H1 (cell line): ENCODE data around the gene ZBED4. TPM values are rescaled to one million over a fixed set of nuclear protein-coding genes. Genes with fewer than 3 reads are reported as not detected.
"Not testable (repeated sequence)": the region's sequence is repeated elsewhere in the genome, so short reads cannot be mapped to it uniquely, and the experiment has no call there.

ENCODE experiments used
- CTCF ChIA-PET: fragments of 300-600 bp; sonication (Branson Sonifier 250); formaldehyde crosslinking; loops from one replicate; lab custom pipeline; 2021; ENCODE audit not compliant: partially characterized antibody; lab: Charles Lee
- POLR2A ChIA-PET: fragments of 300-600 bp; sonication (Branson Sonifier 250); formaldehyde crosslinking; loops from one replicate; lab custom pipeline; 2021; ENCODE audit warnings: inconsistent platforms; ENCODE audit not compliant: partially characterized antibody; lab: Charles Lee
- DNase-seq, 2 experiments: peaks; one replicate each; pipeline versions ENCODE4 v3.0.0 to v3.0.0-alpha.2; 2010 to 2022; ENCODE audit warnings: low spot score in 2 of 2, low read depth in 1 of 2, mixed read lengths in 1 of 2
- FAIRE-seq: peaks from 2 replicates; lab custom pipeline; 2011; peaks lifted over from hg19 to GRCh38; lab: Jason Lieb, UNC
- H2AFZ ChIP-seq: 2 replicates; pipeline ENCODE4 v1.8.1; 2012; ENCODE audit warnings: low read length, inconsistent platforms
- H2AK5ac ChIP-seq: 2 replicates; pipeline ENCODE4 v1.6.1; 2013; ENCODE audit warnings: low read depth, low read length
- H2BK120ac ChIP-seq: replicated peaks from 2 replicates; pipeline ENCODE3; 2013; ENCODE audit warnings: low read depth, low read length, inconsistent platforms
- H2BK12ac ChIP-seq: 2 replicates; pipeline ENCODE4 v1.6.1; 2013; ENCODE audit warnings: low read depth, low read length
- H2BK15ac ChIP-seq: 2 replicates; pipeline ENCODE4 v1.6.1; 2013; ENCODE audit warnings: low read length
- H2BK20ac ChIP-seq: 2 replicates; pipeline ENCODE4 v1.6.1; 2013; ENCODE audit warnings: low read length
- H2BK5ac ChIP-seq: 2 replicates; pipeline ENCODE4 v1.6.1; 2013; ENCODE audit warnings: low read depth, low read length
- H3K14ac ChIP-seq: 2 replicates; pipeline ENCODE4 v1.6.1; 2013; ENCODE audit warnings: inconsistent platforms; ENCODE audit not compliant: insufficient read length
- H3K18ac ChIP-seq: 2 replicates; pipeline ENCODE4 v1.6.1; 2013; ENCODE audit warnings: low read length; ENCODE audit errors: extremely low read depth
- H3K23ac ChIP-seq: 2 replicates; pipeline ENCODE4 v1.6.1; 2013; ENCODE audit warnings: inconsistent platforms; ENCODE audit not compliant: insufficient read length
- H3K23me2 ChIP-seq: 2 replicates; pipeline ENCODE4 v1.6.1; 2013; ENCODE audit warnings: low read depth, low read length
- H3K27ac ChIP-seq: 2 replicates; pipeline ENCODE4 v1.6.1; 2011; ENCODE audit warnings: low read depth, low read length, inconsistent platforms
- H3K27me3 ChIP-seq, 4 experiments: replicated peaks in 1 of 4; 1 replicate in 1 of 4; 2 replicates in 3 of 4; pipeline versions ENCODE4 v1.6.1 to v1.8.1; 2011 to 2013; ENCODE audit warnings: low read length in 3 of 4, mild to moderate bottlenecking in 3 of 4, inconsistent platforms in 2 of 4, mixed read lengths in 2 of 4, moderate library complexity in 1 of 4; ENCODE audit not compliant: control insufficient read depth in 3 of 4, insufficient read depth in 3 of 4; ENCODE audit errors: extremely low read depth in 1 of 4
- H3K36me3 ChIP-seq, 4 experiments: 2 replicates each; pipeline versions ENCODE4 v1.6.1 to v1.8.1; 2011 to 2013; ENCODE audit warnings: mild to moderate bottlenecking in 4 of 4, low read length in 3 of 4, moderate library complexity in 2 of 4, control low read depth in 1 of 4, inconsistent platforms in 1 of 4; ENCODE audit not compliant: insufficient read depth in 4 of 4, control insufficient read depth in 2 of 4
- H3K4ac ChIP-seq: replicated peaks from 2 replicates; pipeline ENCODE3; 2013; ENCODE audit warnings: low read length, low read depth, mixed read lengths, inconsistent platforms; ENCODE audit not compliant: insufficient read length
- H3K4me1 ChIP-seq, 4 experiments: replicated peaks in 1 of 4; 1 replicate in 1 of 4; 2 replicates in 3 of 4; pipeline versions ENCODE4 v1.6.1 to v1.8.1; 2011 to 2013; ENCODE audit warnings: low read length in 3 of 4, inconsistent platforms in 2 of 4, mixed read lengths in 1 of 4; ENCODE audit not compliant: insufficient read depth in 4 of 4, control insufficient read depth in 3 of 4
- H3K4me2 ChIP-seq, 2 experiments: 2 replicates each; pipeline versions ENCODE4 v1.6.1 to v1.8.1; 2011 to 2013; ENCODE audit warnings: low read depth in 2 of 2, low read length in 2 of 2, control low read depth in 1 of 2, inconsistent platforms in 1 of 2, mild to moderate bottlenecking in 1 of 2; ENCODE audit not compliant: insufficient read depth in 1 of 2
- H3K4me3 ChIP-seq, 4 experiments: fragments of 200-600, 300-600 bp in 1 of 4; sonication (generic), shearing (Covaris generic), sonication (Bioruptor Twin) in 1 of 4; 2 replicates each; pipeline versions ENCODE4 v1.5.1 to v1.8.1; 2011 to 2016; ENCODE audit warnings: low read length in 4 of 4, low read depth in 3 of 4, control low read depth in 2 of 4, inconsistent platforms in 2 of 4, mild to moderate bottlenecking in 2 of 4, mixed read lengths in 1 of 4, moderate library complexity in 1 of 4; ENCODE audit not compliant: insufficient read depth in 2 of 4; ENCODE audit errors: extremely low read depth in 1 of 4
- H3K56ac ChIP-seq: replicated peaks from 2 replicates; pipeline ENCODE3; 2013; ENCODE audit warnings: low read depth, mild to moderate bottlenecking, mixed read lengths, low read length, inconsistent platforms; ENCODE audit not compliant: insufficient read length
- H3K79me1 ChIP-seq: 2 replicates; pipeline ENCODE4 v1.6.1; 2013; ENCODE audit warnings: low read depth, low read length, control low read depth
- H3K79me2 ChIP-seq, 2 experiments: 2 replicates each; pipeline versions ENCODE4 v1.6.1 to v1.8.1; 2012 to 2013; ENCODE audit warnings: low read length in 2 of 2, mild to moderate bottlenecking in 2 of 2, inconsistent platforms in 1 of 2; ENCODE audit not compliant: insufficient read depth in 2 of 2, control insufficient read depth in 1 of 2
- H3K9ac ChIP-seq, 4 experiments: replicated peaks in 1 of 4; 1 replicate in 1 of 4; 2 replicates in 3 of 4; pipeline versions ENCODE4 v1.6.1 to v1.8.1; 2011 to 2013; ENCODE audit warnings: low read depth in 3 of 4, low read length in 3 of 4, control low read depth in 2 of 4, mild to moderate bottlenecking in 2 of 4, moderate library complexity in 2 of 4, inconsistent platforms in 1 of 4; ENCODE audit errors: extremely low read depth in 1 of 4
- H3K9me3 ChIP-seq, 2 experiments: 2 replicates each; pipeline versions ENCODE4 v1.6.1 to v1.8.1; 2012 to 2013; ENCODE audit warnings: mild to moderate bottlenecking in 2 of 2, moderate library complexity in 2 of 2, control low read depth in 1 of 2, inconsistent platforms in 1 of 2, low read depth in 1 of 2, low read length in 1 of 2, mixed read lengths in 1 of 2; ENCODE audit not compliant: insufficient read depth in 2 of 2
- H4K20me1 ChIP-seq, 2 experiments: replicated peaks in 1 of 2; 2 replicates each; pipeline versions ENCODE3 to v1.8.1; 2011 to 2013; ENCODE audit warnings: inconsistent platforms in 2 of 2, low read length in 2 of 2, mild to moderate bottlenecking in 1 of 2; ENCODE audit not compliant: insufficient read depth in 2 of 2, control insufficient read depth in 1 of 2
- H4K5ac ChIP-seq: 2 replicates; pipeline ENCODE4 v1.6.1; 2013; ENCODE audit warnings: low read length, low read depth, mixed read lengths, inconsistent platforms; ENCODE audit not compliant: insufficient read length
- H4K8ac ChIP-seq: 2 replicates; pipeline ENCODE4 v1.8.0; 2013; ENCODE audit warnings: mild to moderate bottlenecking, moderate library complexity, low read length, inconsistent platforms; ENCODE audit not compliant: insufficient read depth; ENCODE audit errors: extremely low read depth
- H4K91ac ChIP-seq: replicated peaks from 2 replicates; pipeline ENCODE3; 2013; ENCODE audit warnings: low read length, mixed read lengths, inconsistent platforms; ENCODE audit not compliant: insufficient read length
- WGBS, 2 experiments: shearing (Covaris generic) in 1 of 2; methylation state at CpG; one replicate each; pipeline versions ENCODE4 v1.1.6 to v1.1.7; 2013 to 2015; ENCODE audit warnings: low lambda C conversion rate in 2 of 2, mixed read lengths in 2 of 2, inconsistent platforms in 1 of 2, low coverage in 1 of 2, missing lambda C conversion rate in 1 of 2; ENCODE audit not compliant: insufficient replicate concordance in 2 of 2, insufficient coverage in 1 of 2, insufficient read length in 1 of 2; ENCODE audit errors: extremely low coverage in 1 of 2, missing lambda C conversion rate in 1 of 2; 5-methylcytosine and 5-hydroxymethylcytosine counted together
- polyA plus RNA-seq, 7 experiments: library from polyadenylated mRNA; depleted of rRNA in 3 of 7; stranded (reverse) in 5 of 7; unstranded in 2 of 7; fragments of >200 nt in 5 of 7; fragments of 200-250 nt in 2 of 7; gene quantifications; 1 replicate in 5 of 7; 2 replicates in 1 of 7; 4 replicates in 1 of 7; pipeline versions ENCODE4 v1.2.1 to v1.2.3, GENCODE V29; 2011 to 2013; ENCODE audit warnings: missing spikeins in 2 of 7, mixed read lengths in 2 of 7
- total RNA-seq: library from RNA; stranded (reverse); fragmentation: NEBNext Ultra II Directional; extraction: Animal tissue kit (Norgen Biotek cat#: 25700); gene quantifications from 2 replicates; pipeline ENCODE4 v1.2.1, GENCODE V29; 2021

Gene ZBED4
- total and polyA plus RNA-seq, 2 of the 8 experiments (the other 6 are each of a cell fraction or from before 2014, with no cell fraction given): 11.0 to 28.3 TPM

DNA sequence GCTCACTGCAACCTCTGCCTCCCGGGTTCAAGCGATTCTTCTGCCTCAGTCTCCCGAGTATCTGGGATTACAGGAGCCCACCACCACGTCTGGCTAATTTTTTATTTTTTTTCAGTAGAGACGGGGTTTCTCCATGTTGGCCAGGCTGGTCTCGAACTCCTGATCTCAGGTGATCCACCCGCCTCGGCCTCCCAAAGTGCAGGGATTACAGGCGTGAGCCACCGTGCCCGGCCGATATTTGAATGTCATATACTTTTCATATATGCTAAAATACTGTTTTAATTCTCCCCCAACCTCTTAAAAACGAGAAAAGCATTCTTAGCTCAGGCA is 1.1 kb upstream of the ZBED4 start:
- H2AK5ac ChIP-seq, H2BK20ac ChIP-seq, H3K56ac ChIP-seq, H4K91ac ChIP-seq, DNase-seq, H3K18ac ChIP-seq, FAIRE-seq, H3K27ac ChIP-seq, H3K9ac ChIP-seq, H3K4ac ChIP-seq, H4K8ac ChIP-seq, H2BK15ac ChIP-seq, H2BK5ac ChIP-seq, H2BK12ac ChIP-seq, H3K23ac ChIP-seq, H2AFZ ChIP-seq, H3K14ac ChIP-seq, H3K9me3 ChIP-seq, H4K5ac ChIP-seq, H2BK120ac ChIP-seq: not testable (repeated sequence)
- POLR2A ChIA-PET: interaction anchor here (1.0 kb wide), 1 partner anchor 30 kb away, joined by 3 read pairs; no protein-coding TSS in a partner anchor
- H3K23me2 ChIP-seq: peaks cover 22% of the 10 kb centered on the region
- peaks cover 42 to 54% (median 49%) of the 10 kb centered on the region in 4 experiments for H3K27me3 ChIP-seq
- peaks cover 17% of the 10 kb centered on the region for H3K79me1 ChIP-seq
- 52% methylated on average over 13 of the region's 13 CpGs; no CpG with 5 or more reads in 1 of the 2 experiments for WGBS, 2 experiments
- H4K20me1 ChIP-seq: peaks cover 15 to 28% of the 10 kb centered on the region in 2 experiments
- CTCF ChIA-PET: interaction anchor here (1.0 kb wide), 1 partner anchor 61 kb away, joined by 3 read pairs; no protein-coding TSS in a partner anchor
- H3K36me3 ChIP-seq: peaks cover 0 to 16% (median 0%) of the 10 kb centered on the region in 4 experiments; a peak in 1 of 8 replicates
- peak overlapping the region; percentile 93 to 94 for H3K4me2 ChIP-seq
- H3K4me3 ChIP-seq: peak overlapping the region; percentile 66 to 86 (median 74); a peak in 7 of 8 replicates
- peaks cover 11 to 31% of the 10 kb centered on the region in 2 experiments; a peak in 3 of 4 replicates for H3K79me2 ChIP-seq
- peaks cover 4 to 11% (median 6%) of the 10 kb centered on the region in 4 experiments; a peak in 6 of 7 replicates for H3K4me1 ChIP-seq
